Keratinocyte (primary cell): ENCODE data around the gene ZBTB11. TPM values are rescaled to one million over a fixed set of nuclear protein-coding genes. Genes with fewer than 3 reads are reported as not detected.

ENCODE experiments used
- DNase-seq: peaks from one replicate; pipeline ENCODE4 v3.0.0-alpha.2; 2011; ENCODE audit warnings: low read depth, missing footprints, low spot score
- FAIRE-seq: peaks from 2 replicates; lab custom pipeline; 2011; peaks lifted over from hg19 to GRCh38; lab: Jason Lieb, UNC
- H2AFZ ChIP-seq: 2 replicates; pipeline ENCODE4 v1.6.0; 2012; ENCODE audit warnings: low read length, control low read depth, inconsistent platforms; ENCODE audit not compliant: control insufficient read depth
- H3K27ac ChIP-seq: 2 replicates; pipeline ENCODE4 v1.5.1; 2011; ENCODE audit warnings: low read length; ENCODE audit not compliant: control insufficient read depth, insufficient read depth
- H3K27me3 ChIP-seq: 3 replicates; pipeline ENCODE4 v1.6.0; 2011; ENCODE audit warnings: low read length; ENCODE audit not compliant: control insufficient read depth, insufficient read depth; ENCODE audit errors: extremely low read depth
- H3K36me3 ChIP-seq, 2 experiments: 2 replicates in 1 of 2; 3 replicates in 1 of 2; pipeline ENCODE4 v1.5.1; 2011; ENCODE audit warnings: low read length in 2 of 2, mild to moderate bottlenecking in 1 of 2; ENCODE audit not compliant: control insufficient read depth in 2 of 2, insufficient read depth in 2 of 2; ENCODE audit errors: extremely low read depth in 1 of 2
- H3K4me1 ChIP-seq: 3 replicates; pipeline ENCODE4 v1.5.1; 2011; ENCODE audit warnings: low read length; ENCODE audit not compliant: control insufficient read depth, insufficient read depth; ENCODE audit errors: extremely low read depth
- H3K4me2 ChIP-seq: 3 replicates; pipeline ENCODE4 v1.6.0; 2011; ENCODE audit warnings: low read depth, low read length; ENCODE audit not compliant: control insufficient read depth, insufficient read depth; ENCODE audit errors: extremely low read depth
- H3K4me3 ChIP-seq, 3 experiments: fragments of 200-600 bp in 1 of 3; sonication (generic) in 1 of 3; 2 replicates in 2 of 3; 3 replicates in 1 of 3; pipeline ENCODE4 v1.5.1; 2011 to 2016; ENCODE audit warnings: low read length in 3 of 3, mild to moderate bottlenecking in 3 of 3, control low read depth in 2 of 3, inconsistent platforms in 1 of 3, low read depth in 1 of 3, mixed read lengths in 1 of 3, mixed run types in 1 of 3, moderate library complexity in 1 of 3; ENCODE audit not compliant: control insufficient read depth in 2 of 3, insufficient read depth in 2 of 3; ENCODE audit errors: extremely low read depth in 1 of 3
- H3K79me2 ChIP-seq: 2 replicates; pipeline ENCODE4 v1.6.0; 2012; ENCODE audit warnings: low read length; ENCODE audit not compliant: control insufficient read depth, insufficient read depth
- H3K9ac ChIP-seq: 3 replicates; pipeline ENCODE4 v1.6.0; 2011; ENCODE audit warnings: low read length; ENCODE audit not compliant: control insufficient read depth, insufficient read depth; ENCODE audit errors: extremely low read depth
- H3K9me1 ChIP-seq: 3 replicates; pipeline ENCODE4 v1.6.0; 2011; ENCODE audit warnings: low read length; ENCODE audit not compliant: control insufficient read depth, insufficient read depth; ENCODE audit errors: extremely low read depth
- H3K9me3 ChIP-seq: 2 replicates; pipeline ENCODE4 v1.5.1; 2012; ENCODE audit warnings: low read depth, low read length; ENCODE audit not compliant: control insufficient read depth
- H4K20me1 ChIP-seq: 3 replicates; pipeline ENCODE4 v1.6.0; 2011; ENCODE audit warnings: low read length; ENCODE audit not compliant: control insufficient read depth, insufficient read depth; ENCODE audit errors: extremely low read depth
- EZH2 ChIP-seq: IDR thresholded peaks from one replicate; pipeline ENCODE4 v1.6.1; 2012; ENCODE audit warnings: inconsistent platforms, mild to moderate bottlenecking, low read length, moderate library complexity
- dilution Hi-C: fragments of 300-500 bp; cut with MboI; formaldehyde crosslinking; loops from one replicate; pipeline ENCODE4 v1.7.0; 2020; ENCODE audit warnings: low sequenced_read_pairs; ENCODE audit not compliant: extremely low pct_ligation_motif_present
- polyA plus RNA-seq, 5 experiments: library from polyadenylated mRNA; depleted of rRNA in 3 of 5; stranded (reverse) in 3 of 5; stranded (forward) in 1 of 5; unstranded in 1 of 5; fragments of >200 nt; gene quantifications; 1 replicate in 1 of 5; 2 replicates in 3 of 5; 3 replicates in 1 of 5; pipeline versions ENCODE4 v1.2.1 to v1.2.3, GENCODE V29; 2011 to 2012; ENCODE audit warnings: missing spikeins in 2 of 5, low read depth in 1 of 5, low replicate concordance in 1 of 5
- TF ChIP-seq, protein P1 (sequence below), 3 experiments: IDR thresholded peaks in 1 of 3; conservative IDR thresholded peaks in 1 of 3; optimal IDR thresholded peaks in 1 of 3; 2 replicates in 2 of 3; 3 replicates in 1 of 3; pipeline versions ENCODE3 to v1.5.1; 2011; ENCODE audit warnings: low read length in 3 of 3, mild to moderate bottlenecking in 3 of 3, moderate library complexity in 2 of 3, control low read depth in 1 of 3, inconsistent platforms in 1 of 3; ENCODE audit not compliant: insufficient read depth in 2 of 3; ENCODE audit errors: extremely low read depth in 1 of 3

Gene ZBTB11
- polyA plus RNA-seq, 1 donor (not counting 4 experiments of a cell fraction or from before 2014, with no cell fraction given) = 19.7 TPM

DNA sequence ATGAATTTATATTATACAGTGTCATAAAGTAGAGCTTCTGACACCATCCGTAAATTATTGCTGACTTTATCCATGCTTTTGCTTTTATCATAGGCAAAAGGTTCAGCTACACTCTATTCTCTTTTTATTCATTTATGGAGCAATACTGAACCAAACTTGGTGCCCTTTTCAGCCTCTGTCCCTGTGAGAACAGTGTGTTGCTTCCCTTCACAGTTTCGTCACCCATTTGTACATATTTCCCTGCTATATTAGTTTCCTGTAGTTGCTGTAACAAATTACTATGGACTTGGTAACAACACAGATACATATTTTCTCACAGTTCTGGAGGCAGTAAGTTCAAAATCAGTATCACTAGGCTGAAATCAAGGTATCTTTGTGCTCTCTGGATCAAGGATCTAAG lies 12.4 kb upstream of the ZBTB11 start:
- peaks cover 22% of the 10 kb centered on the region for H3K79me2 ChIP-seq
- no peaks in the 10 kb centered on the region for H3K9me3 ChIP-seq
- dilution Hi-C loops = no loop called here
- FAIRE-seq = no peak
- H3K4me1 ChIP-seq = peaks cover 8% of the 10 kb centered on the region
- peaks cover 9% of the 10 kb centered on the region for H4K20me1 ChIP-seq
- no peaks in the 10 kb centered on the region for H3K27me3 ChIP-seq
- H3K9ac ChIP-seq = no peak overlapping the region
- no peaks in the 10 kb centered on the region for H3K9me1 ChIP-seq
- DNase-seq = no peak
- no peak overlapping the region for H2AFZ ChIP-seq
- no peak for TF ChIP-seq EZH2
- TF ChIP-seq, protein P1, sequence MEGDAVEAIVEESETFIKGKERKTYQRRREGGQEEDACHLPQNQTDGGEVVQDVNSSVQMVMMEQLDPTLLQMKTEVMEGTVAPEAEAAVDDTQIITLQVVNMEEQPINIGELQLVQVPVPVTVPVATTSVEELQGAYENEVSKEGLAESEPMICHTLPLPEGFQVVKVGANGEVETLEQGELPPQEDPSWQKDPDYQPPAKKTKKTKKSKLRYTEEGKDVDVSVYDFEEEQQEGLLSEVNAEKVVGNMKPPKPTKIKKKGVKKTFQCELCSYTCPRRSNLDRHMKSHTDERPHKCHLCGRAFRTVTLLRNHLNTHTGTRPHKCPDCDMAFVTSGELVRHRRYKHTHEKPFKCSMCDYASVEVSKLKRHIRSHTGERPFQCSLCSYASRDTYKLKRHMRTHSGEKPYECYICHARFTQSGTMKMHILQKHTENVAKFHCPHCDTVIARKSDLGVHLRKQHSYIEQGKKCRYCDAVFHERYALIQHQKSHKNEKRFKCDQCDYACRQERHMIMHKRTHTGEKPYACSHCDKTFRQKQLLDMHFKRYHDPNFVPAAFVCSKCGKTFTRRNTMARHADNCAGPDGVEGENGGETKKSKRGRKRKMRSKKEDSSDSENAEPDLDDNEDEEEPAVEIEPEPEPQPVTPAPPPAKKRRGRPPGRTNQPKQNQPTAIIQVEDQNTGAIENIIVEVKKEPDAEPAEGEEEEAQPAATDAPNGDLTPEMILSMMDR (optimal IDR thresholded peaks at IDR 0.05 in 1 of 3, IDR thresholded peaks at IDR 0.05 in 1 of 3, conservative IDR thresholded peaks at IDR 0.05 in 1 of 3; ENCODE audit: extremely low read depth in 1 of 3, insufficient read depth in 2 of 3, low read length in 3 of 3) = no peak
- no peak overlapping the region for H3K27ac ChIP-seq
- H3K36me3 ChIP-seq = peaks cover 5 to 18% of the 10 kb centered on the region in 2 experiments
- H3K4me3 ChIP-seq = no peak overlapping the region
- no peak overlapping the region for H3K4me2 ChIP-seq

- no peaks in the 10 kb centered on the region for H3K27me3 ChIP-seq
- dilution Hi-C loops = no loop called here
- TF ChIP-seq, protein P1 (optimal IDR thresholded peaks at IDR 0.05 in 1 of 3, IDR thresholded peaks at IDR 0.05 in 1 of 3, conservative IDR thresholded peaks at IDR 0.05 in 1 of 3; ENCODE audit: extremely low read depth in 1 of 3, insufficient read depth in 2 of 3, low read length in 3 of 3) = no peak
- TF ChIP-seq EZH2 = no peak
- peak overlapping the region; percentile 72 for H2AFZ ChIP-seq
- no peaks in the 10 kb centered on the region for H3K9me1 ChIP-seq
- H3K9me3 ChIP-seq = no peaks in the 10 kb centered on the region
- peak overlapping the region; percentile 65 for H3K4me2 ChIP-seq
- H3K79me2 ChIP-seq = peaks cover 40% of the 10 kb centered on the region
- peaks cover 15% of the 10 kb centered on the region for H3K4me1 ChIP-seq
- FAIRE-seq = no peak
- H3K36me3 ChIP-seq = peaks cover 9 to 25% of the 10 kb centered on the region in 2 experiments
- no peak for DNase-seq
- peak overlapping the region; percentile 37 to 68 (median 64) for H3K4me3 ChIP-seq
- peaks cover 14% of the 10 kb centered on the region for H4K20me1 ChIP-seq
- H3K9ac ChIP-seq = peak overlapping the region; percentile 75
- H3K27ac ChIP-seq = peak overlapping the region; percentile 87
Measured at GRCh38 chr3:101687142-101687931, 10.4 kb upstream of the ZBTB11 start.
